Measurements from ENCODE around the gene DNAJC18.

DNA sequence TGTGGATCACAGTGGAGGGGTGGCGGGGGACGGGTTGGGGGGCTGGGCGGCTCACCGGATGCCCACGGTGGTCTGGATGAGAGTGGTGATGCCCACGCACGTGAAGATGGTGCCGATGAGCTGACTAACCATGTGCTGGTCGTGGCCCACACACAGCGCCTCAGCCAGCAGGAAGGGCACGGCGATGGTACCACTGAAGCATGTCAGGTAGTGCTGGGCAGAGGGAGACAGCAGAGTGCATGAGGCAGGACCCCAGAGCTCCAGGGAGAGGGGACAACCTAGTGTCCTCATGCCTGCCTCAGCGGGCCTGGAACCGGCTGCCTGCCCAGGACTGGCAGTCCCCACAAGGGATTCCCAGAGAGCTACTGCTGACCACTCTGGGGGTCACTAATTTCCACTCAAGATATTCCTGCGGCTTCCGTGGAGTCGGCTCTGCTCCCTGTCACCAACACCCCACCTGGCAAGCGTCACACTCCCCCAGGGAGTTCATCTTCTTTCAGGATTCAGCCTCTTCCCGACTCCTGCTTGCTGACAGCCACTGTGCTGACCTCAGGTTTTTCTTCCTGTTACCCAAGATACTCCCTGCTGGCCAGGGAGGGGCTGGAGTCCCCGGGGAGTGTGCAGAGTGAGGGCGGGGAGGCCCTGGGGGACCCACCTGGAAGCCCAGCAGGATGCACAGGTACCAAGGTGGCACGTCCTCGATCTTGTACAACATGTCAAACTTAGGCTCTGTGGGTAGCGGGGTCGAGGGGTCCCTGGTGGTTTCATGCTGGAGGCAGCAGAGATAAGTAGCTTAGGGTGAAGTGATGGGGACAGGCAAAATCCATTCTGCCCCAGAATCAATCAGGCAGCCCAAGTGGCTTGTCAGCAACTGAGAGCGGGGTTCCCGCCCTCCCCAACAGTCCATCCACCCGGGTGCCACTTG, 57.2 kb downstream of the DNAJC18 start:
- TF ChIP-seq EZH2 (IDR thresholded peaks at IDR 0.05; ENCODE audit: borderline replicate concordance, low read depth, low read length, poor library complexity, severe bottlenecking) (no peak), CTCF (conservative IDR thresholded peaks at IDR 0.05; ENCODE audit: low read depth, low read length) (no peak)

All from A673 (cell line).